Measurements from ENCODE around the gene TULP4.

- no peak for TF ChIP-seq CTCF (IDR thresholded peaks at IDR 0.05)
- no peak for TF ChIP-seq ZFX (IDR thresholded peaks at IDR 0.05; ENCODE audit: borderline replicate concordance)
Observed at GRCh38 chr6:158279615-158280014, 32.6 kb upstream of the TULP4 start.
